Measurements from ENCODE around the gene BCLAF1.

- TF ChIP-seq POLR2AphosphoS5 (IDR thresholded peaks at IDR 0.05; ENCODE audit: low read depth) = no peak
- no peak for TF ChIP-seq JUNB (IDR thresholded peaks at IDR 0.05; ENCODE audit: unreplicated experiment)
- TF ChIP-seq CTCF (conservative IDR thresholded peaks at IDR 0.05; ENCODE audit: low read depth in 2 of 2) = no peak
- no peak for TF ChIP-seq CREB1 (CRISPR knock-in tag; IDR thresholded peaks at IDR 0.05; ENCODE audit: low read depth)
- TF ChIP-seq REST (IDR thresholded peaks at IDR 0.05; ENCODE audit: unreplicated experiment) = no peak
- TF ChIP-seq EZH2phosphoT487 (IDR thresholded peaks at IDR 0.05; ENCODE audit: unreplicated experiment) = no peak
- no peak for TF ChIP-seq EZH2 (IDR thresholded peaks at IDR 0.05; ENCODE audit: low read depth, unreplicated experiment)
- TF ChIP-seq STAT1 (IDR thresholded peaks at IDR 0.05; ENCODE audit: unreplicated experiment) = no peak
- TF ChIP-seq ETS1 (IDR thresholded peaks at IDR 0.05) = no peak
- TF ChIP-seq ZNF114 (CRISPR knock-in tag; IDR thresholded peaks at IDR 0.05) = no peak
- TF ChIP-seq NANOG (IDR thresholded peaks at IDR 0.05; ENCODE audit: borderline replicate concordance) = no peak
- TF ChIP-seq ZNF331 (CRISPR knock-in tag; IDR thresholded peaks at IDR 0.05; ENCODE audit: low read depth) = no peak
Observed at GRCh38 chr6:136309729-136310311, 20.2 kb upstream of the BCLAF1 start.

Measured in GM23338 (cell line).